ENCODE measurements around the gene IL19. TPM values are rescaled to one million over a fixed set of nuclear protein-coding genes. Genes with fewer than 3 reads are reported as not detected.

IL19 gene
- total and polyA plus RNA-seq, 2 experiments from 2014 or later = 0.37 TPM; not detected in 1

- no peaks in the 10 kb centered on the region for H3K9me3 ChIP-seq (ENCODE audit: low read depth)
- H4K20me1 ChIP-seq (ENCODE audit: insufficient read depth, poor library complexity, severe bottlenecking) = no peaks in the 10 kb centered on the region
- H3K36me3 ChIP-seq (replicated peaks; ENCODE audit: insufficient read depth, low read depth) = no peaks in the 10 kb centered on the region
- H3K79me2 ChIP-seq = no peaks in the 10 kb centered on the region
- no peak for DNase-seq (ENCODE audit: low spot score)
- H3K4me2 ChIP-seq = no peak overlapping the region
- TF ChIP-seq EZH2phosphoT487 (IDR thresholded peaks at IDR 0.05; ENCODE audit: low read depth, severe bottlenecking, unreplicated experiment) (no peak), CTCF (IDR thresholded peaks at IDR 0.05; ENCODE audit: poor library complexity) (no peak), EZH2 (IDR thresholded peaks at IDR 0.05; ENCODE audit: borderline replicate concordance) (no peak)
- H3K4me3 ChIP-seq = no peak overlapping the region
- no peaks in the 10 kb centered on the region for H3K27me3 ChIP-seq
- H2AFZ ChIP-seq = no peak overlapping the region
- no peaks in the 10 kb centered on the region for H3K4me1 ChIP-seq (ENCODE audit: insufficient read depth)
- H3K9me2 ChIP-seq (replicated peaks; ENCODE audit: insufficient read depth) = no peaks in the 10 kb centered on the region
- no peak overlapping the region for H3K27ac ChIP-seq
- 58% methylated on average over 2 of the region's 2 CpGs for WGBS (ENCODE audit: low lambda C conversion rate, missing lambda C conversion rate)
Measured at GRCh38 chr1:206833801-206834200, 63.2 kb downstream of the IL19 start.

- H3K9me2 ChIP-seq (replicated peaks; ENCODE audit: insufficient read depth) = no peaks in the 10 kb centered on the region
- no peaks in the 10 kb centered on the region for H3K4me1 ChIP-seq (ENCODE audit: insufficient read depth)
- no peak for DNase-seq (ENCODE audit: low spot score)
- no peaks in the 10 kb centered on the region for H3K36me3 ChIP-seq (replicated peaks; ENCODE audit: insufficient read depth, low read depth)
- H3K9me3 ChIP-seq (ENCODE audit: low read depth) = no peaks in the 10 kb centered on the region
- TF ChIP-seq CTCF (IDR thresholded peaks at IDR 0.05; ENCODE audit: poor library complexity) = no peak
- no peak for TF ChIP-seq EZH2phosphoT487 (IDR thresholded peaks at IDR 0.05; ENCODE audit: low read depth, severe bottlenecking, unreplicated experiment)
- TF ChIP-seq EZH2 (IDR thresholded peaks at IDR 0.05; ENCODE audit: borderline replicate concordance) = no peak
- H4K20me1 ChIP-seq (ENCODE audit: insufficient read depth, poor library complexity, severe bottlenecking) = no peaks in the 10 kb centered on the region
- 90% methylated on average over 6 of the region's 6 CpGs for WGBS (ENCODE audit: low lambda C conversion rate, missing lambda C conversion rate)
- no peak overlapping the region for H3K4me3 ChIP-seq
- H3K27ac ChIP-seq = no peak overlapping the region
- no peak overlapping the region for H2AFZ ChIP-seq
- H3K79me2 ChIP-seq = no peaks in the 10 kb centered on the region
- H3K27me3 ChIP-seq = no peaks in the 10 kb centered on the region
- H3K4me2 ChIP-seq = no peak overlapping the region
Measured at GRCh38 chr1:206834217-206834616, 63.6 kb downstream of the IL19 start.

- 80% methylated on average over 3 of the region's 3 CpGs for WGBS (ENCODE audit: low lambda C conversion rate, missing lambda C conversion rate)
- no peaks in the 10 kb centered on the region for H3K27me3 ChIP-seq
Measured at GRCh38 chr1:206834711-206835110, 64.1 kb downstream of the IL19 start.

More at GRCh38 chr1:206834711-206835110, 64.1 kb downstream of the IL19 start:
- Histone ChIP-seq H2AFZ (no peak overlapping the region), H3K27ac (no peak overlapping the region), H3K9me3 (ENCODE audit: low read depth) (no peaks in the 10 kb centered on the region), H3K9me2 (replicated peaks; ENCODE audit: insufficient read depth) (no peaks in the 10 kb centered on the region), H3K79me2 (no peaks in the 10 kb centered on the region), H3K36me3 (replicated peaks; ENCODE audit: insufficient read depth, low read depth) (no peaks in the 10 kb centered on the region), H3K4me2 (no peak overlapping the region), H3K4me1 (ENCODE audit: insufficient read depth) (no peaks in the 10 kb centered on the region), H3K4me3 (no peak overlapping the region), H4K20me1 (ENCODE audit: insufficient read depth, poor library complexity, severe bottlenecking) (no peaks in the 10 kb centered on the region)
- no peak for DNase-seq (ENCODE audit: low spot score)
- TF ChIP-seq EZH2phosphoT487 (IDR thresholded peaks at IDR 0.05; ENCODE audit: low read depth, severe bottlenecking, unreplicated experiment) = no peak
- no peak for TF ChIP-seq CTCF (IDR thresholded peaks at IDR 0.05; ENCODE audit: poor library complexity)
- no peak for TF ChIP-seq EZH2 (IDR thresholded peaks at IDR 0.05; ENCODE audit: borderline replicate concordance)

Data from hepatocyte (in vitro differentiated cells).